Measurements from ENCODE around the gene AFF2.

AFF2 gene

GRCh38 chrX:148928811-148929210 lies 428.4 kb downstream of the AFF2 start:
- DNase-seq (ENCODE audit: low read depth), result no peak

- no peak for DNase-seq (ENCODE audit: low read depth)
Observed at GRCh38 chrX:148929686-148930085, 429.3 kb downstream of the AFF2 start.

- no peak for DNase-seq (ENCODE audit: low read depth)
Observed at GRCh38 chrX:148930206-148930729, 429.9 kb downstream of the AFF2 start.

- no peak for DNase-seq (ENCODE audit: low read depth)
Observed at GRCh38 chrX:148933881-148934280, 433.5 kb downstream of the AFF2 start.

GRCh38 chrX:148938348-148938747 lies 437.9 kb downstream of the AFF2 start:
- no peak for DNase-seq (ENCODE audit: low read depth)

GRCh38 chrX:148940411-148940996 lies 440.1 kb downstream of the AFF2 start:
- no peak for DNase-seq (ENCODE audit: low read depth)

- DNase-seq (ENCODE audit: low read depth), result no peak
Observed at GRCh38 chrX:148942754-148943153, 442.3 kb downstream of the AFF2 start.

GRCh38 chrX:148947399-148947975 lies 447.1 kb downstream of the AFF2 start:
- DNase-seq (ENCODE audit: low read depth), result no peak

GRCh38 chrX:148956352-148956751 lies 455.9 kb downstream of the AFF2 start:
- no peak for DNase-seq (ENCODE audit: low read depth)

DNA sequence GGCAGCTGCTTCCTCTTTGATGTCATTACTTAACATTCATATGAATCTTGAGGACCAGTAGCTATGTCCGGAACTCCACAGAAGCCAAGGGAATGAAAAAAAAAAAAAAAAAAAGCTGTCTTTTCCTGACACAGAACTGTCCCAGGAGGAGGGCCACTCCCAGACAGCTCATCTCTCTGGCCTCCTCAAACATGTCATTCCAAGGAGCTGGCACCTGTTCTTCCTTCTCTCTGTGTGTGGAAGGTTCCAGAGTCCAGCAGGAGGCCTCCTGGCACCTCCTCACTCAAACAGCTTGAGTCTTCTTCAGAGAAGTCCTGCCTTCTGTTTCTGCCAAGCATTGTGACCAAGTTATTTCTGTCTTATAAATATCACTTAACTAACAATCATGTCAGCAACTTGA lies 458.5 kb downstream of the AFF2 start:
- DNase-seq (ENCODE audit: low read depth), result no peak

GRCh38 chrX:148960060-148960459 lies 459.6 kb downstream of the AFF2 start:
- DNase-seq (ENCODE audit: low read depth), result no peak

DNA sequence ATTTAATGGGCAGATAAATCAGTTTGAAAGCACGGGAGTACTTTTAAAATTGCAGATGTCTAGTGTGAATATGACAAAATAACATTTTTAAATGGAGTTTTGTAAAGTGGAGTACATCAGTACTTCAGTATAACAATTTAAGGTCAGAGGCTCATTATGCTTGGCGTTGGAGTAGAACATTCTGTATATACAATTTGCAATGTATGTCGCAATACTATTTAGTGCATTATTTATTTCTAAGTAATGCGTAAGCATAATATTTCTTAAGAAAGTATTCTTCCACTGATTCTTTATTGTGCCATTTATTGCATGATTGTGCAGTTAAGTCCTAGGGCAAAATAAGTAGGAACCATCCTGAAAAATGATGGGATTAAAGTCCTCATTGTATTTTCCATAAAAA lies 461.6 kb downstream of the AFF2 start:
- no peak for DNase-seq (ENCODE audit: low read depth)

- DNase-seq (ENCODE audit: low read depth), result no peak
Observed at GRCh38 chrX:148976571-148977400, 476.4 kb downstream of the AFF2 start.

- no peak for DNase-seq (ENCODE audit: low read depth)
Observed at GRCh38 chrX:148979786-148980185, 479.4 kb downstream of the AFF2 start.

DNA sequence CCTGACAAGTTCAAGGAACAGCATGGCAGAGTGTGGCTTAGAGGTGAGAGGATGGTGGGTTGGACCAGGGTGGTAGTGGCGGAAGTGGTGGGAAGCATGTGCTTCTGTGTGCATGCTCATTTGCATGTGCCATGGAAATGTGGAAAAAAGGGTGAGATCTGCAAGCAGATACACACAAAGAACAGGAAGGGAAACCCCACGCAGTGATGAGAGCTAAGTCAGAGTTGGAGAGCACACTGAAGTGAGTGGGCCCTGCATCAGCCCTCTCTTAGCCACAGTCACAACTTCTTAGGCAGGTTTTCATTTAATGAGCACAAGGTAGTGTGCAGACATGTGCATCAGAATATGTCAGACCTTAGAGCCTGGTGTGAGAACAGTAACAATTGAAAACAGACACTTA lies 483.8 kb downstream of the AFF2 start:
- DNase-seq (ENCODE audit: low read depth), result no peak

GRCh38 chrX:148991502-148991901 lies 491.1 kb downstream of the AFF2 start:
- no peak for DNase-seq (ENCODE audit: low read depth)

GRCh38 chrX:148995661-148996060 lies 495.2 kb downstream of the AFF2 start:
- no peak for DNase-seq (ENCODE audit: low read depth)

- DNase-seq (ENCODE audit: low read depth), result no peak
Observed at GRCh38 chrX:149002320-149002719, 501.9 kb downstream of the AFF2 start.

- DNase-seq (ENCODE audit: low read depth), result no peak
Observed at GRCh38 chrX:149003863-149004660, 503.6 kb downstream of the AFF2 start.

- no peak for DNase-seq (ENCODE audit: low read depth)
Observed at GRCh38 chrX:149004936-149005335, 504.5 kb downstream of the AFF2 start.

DNA sequence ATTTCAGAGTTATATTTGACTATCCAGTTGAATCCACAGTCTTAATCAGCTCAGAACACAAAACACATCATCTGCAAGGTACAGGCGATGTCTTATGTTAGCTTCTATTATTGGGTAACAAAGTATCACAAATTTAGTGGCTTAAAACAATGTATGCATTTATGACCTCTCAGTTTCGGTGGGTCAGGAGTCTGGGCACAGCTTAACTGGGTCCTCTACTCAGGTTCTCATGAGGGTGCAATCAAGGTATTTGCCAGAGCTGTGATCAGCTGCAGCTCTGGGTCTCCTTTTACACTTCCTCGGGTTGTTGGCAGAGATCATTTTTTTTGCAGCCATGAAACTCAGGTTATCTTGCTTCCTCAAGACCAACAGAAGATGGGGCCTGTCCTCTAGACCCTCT lies 505.8 kb downstream of the AFF2 start:
- no peak for DNase-seq (ENCODE audit: low read depth)

DNA sequence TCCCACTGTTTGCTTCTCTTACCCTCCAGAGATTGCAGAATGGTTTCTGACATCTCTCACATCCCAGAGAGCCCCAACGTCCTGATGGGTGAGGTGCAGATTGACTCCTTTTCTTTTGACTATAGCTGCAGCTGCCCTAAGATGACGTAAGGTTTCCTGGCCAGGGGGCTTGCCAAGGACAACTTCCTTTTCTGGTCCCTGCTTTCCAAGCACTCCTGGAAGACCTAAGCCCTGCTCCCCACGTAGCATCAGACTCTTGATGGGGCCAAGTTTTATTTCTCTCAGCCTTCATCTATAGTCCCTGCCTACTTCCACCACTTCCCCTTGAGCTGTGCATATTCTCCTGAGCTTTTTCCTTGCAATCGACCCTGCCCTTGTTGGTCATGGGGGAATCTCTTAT lies 507.0 kb downstream of the AFF2 start:
- DNase-seq (ENCODE audit: low read depth), result no peak

Measured in stimulated activated CD8-positive, alpha-beta memory T cell treated with anti-CD3 and anti-CD28 coated beads, Interleukin-12 subunit alpha, Interleukin-12 subunit beta, amount 100 ng/mL, for 4 hours (primary cell).